Measurements from ENCODE around the gene NDUFB2. TPM values are rescaled to one million over a fixed set of nuclear protein-coding genes. Genes with fewer than 3 reads are reported as not detected.

The NDUFB2 gene
- 267 and 1,003 TPM in 2 replicates for total RNA-seq
- 391 and 693 TPM in 2 replicates for polyA plus RNA-seq

DNA sequence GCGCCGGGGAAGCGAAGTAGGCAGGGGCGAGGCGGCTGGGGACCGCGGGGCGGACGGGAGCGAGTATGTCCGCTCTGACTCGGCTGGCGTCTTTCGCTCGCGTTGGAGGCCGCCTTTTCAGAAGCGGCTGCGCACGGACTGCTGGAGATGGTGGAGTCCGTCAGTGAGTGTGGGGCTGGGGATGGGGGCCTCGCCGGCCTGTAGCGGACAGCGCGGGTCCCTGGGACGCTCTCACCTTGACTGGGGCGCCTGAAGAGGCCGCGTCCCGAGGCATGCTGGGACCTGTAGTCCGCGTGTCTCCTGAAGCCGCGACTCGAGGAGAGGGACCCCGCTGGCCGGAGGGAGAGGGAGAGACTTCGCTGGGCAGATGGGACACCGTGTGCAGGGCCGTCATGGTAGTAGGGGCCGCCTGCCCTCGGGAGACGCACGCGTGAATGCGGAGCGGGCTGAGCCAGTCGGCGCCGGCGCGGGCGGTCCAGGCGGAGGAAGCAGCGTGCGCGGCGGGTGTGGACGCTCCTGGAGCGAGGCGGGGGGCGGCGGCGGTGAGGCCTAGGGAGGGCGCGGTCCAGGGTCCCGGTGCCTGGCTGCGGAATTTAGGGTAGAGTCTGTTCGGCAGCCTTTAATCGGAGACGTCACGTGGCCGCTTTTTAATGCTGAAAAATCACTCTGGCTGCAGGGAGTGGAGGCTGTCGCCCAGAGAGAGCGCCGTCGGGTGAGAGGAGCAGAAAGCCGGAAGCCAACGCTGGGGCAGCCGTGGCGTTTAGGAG, at the start of gene NDUFB2:
NDUFB2 (plus strand) TSS at position 29 of the 767 bp plus-strand sequence; CDS start at position 66, 37 bp downstream.
- Histone ChIP-seq H3K4me1 (ENCODE audit: low read depth) (peaks cover 8% of the 10 kb centered on the region), H3K4me3 (peak within 1 kb of the TSS; percentile 72), H3K36me3 (no peaks in the 10 kb centered on the region), H3K27ac (peak within 1 kb of the TSS; percentile 94), H3K27me3 (no peaks in the 10 kb centered on the region), H3K9me3 (ENCODE audit: low read depth) (no peaks in the 10 kb centered on the region)
- TF ChIP-seq, protein P1, sequence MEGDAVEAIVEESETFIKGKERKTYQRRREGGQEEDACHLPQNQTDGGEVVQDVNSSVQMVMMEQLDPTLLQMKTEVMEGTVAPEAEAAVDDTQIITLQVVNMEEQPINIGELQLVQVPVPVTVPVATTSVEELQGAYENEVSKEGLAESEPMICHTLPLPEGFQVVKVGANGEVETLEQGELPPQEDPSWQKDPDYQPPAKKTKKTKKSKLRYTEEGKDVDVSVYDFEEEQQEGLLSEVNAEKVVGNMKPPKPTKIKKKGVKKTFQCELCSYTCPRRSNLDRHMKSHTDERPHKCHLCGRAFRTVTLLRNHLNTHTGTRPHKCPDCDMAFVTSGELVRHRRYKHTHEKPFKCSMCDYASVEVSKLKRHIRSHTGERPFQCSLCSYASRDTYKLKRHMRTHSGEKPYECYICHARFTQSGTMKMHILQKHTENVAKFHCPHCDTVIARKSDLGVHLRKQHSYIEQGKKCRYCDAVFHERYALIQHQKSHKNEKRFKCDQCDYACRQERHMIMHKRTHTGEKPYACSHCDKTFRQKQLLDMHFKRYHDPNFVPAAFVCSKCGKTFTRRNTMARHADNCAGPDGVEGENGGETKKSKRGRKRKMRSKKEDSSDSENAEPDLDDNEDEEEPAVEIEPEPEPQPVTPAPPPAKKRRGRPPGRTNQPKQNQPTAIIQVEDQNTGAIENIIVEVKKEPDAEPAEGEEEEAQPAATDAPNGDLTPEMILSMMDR (IDR thresholded peaks at IDR 0.05; ENCODE audit: low read depth, low read length) = no peak
- DNase-seq (ENCODE audit: low read depth in 1 of 2, low spot score in 1 of 2) = peak; percentile 84 to 87

DNA sequence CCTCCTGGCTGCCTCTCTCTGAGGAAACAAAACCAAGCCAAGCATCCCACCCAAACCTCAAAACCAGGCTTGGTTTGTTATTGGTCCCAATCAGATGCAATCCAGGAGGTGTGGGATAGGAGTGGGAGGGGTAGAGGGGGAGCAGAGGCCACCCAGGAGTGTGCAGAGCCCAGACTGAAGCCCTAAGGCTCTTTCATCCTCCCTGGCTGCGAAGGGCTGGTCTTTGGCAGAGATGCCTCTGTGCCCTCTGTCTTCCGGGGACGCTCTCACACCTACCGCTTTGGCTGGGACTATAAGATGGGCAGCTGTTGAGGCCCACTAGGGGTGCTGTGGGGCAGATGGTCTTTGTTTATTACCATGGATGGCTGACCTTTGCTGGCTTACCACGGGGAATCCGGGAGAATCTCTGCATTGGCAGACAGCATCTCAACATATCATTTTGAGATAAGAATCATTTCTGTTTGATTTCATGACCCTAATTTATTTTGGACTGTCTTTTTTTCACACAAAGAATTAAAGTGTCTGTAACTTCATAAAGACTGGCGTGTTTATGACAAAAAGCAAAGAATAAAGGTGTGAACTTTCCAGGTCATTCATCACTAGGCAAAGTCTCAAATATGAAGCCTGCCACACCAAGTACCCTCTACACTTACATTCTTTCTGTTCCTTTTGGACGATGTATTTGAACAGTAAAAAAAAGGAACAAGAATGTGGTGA, 49.4 kb upstream of the NDUFB2 start:
- Histone ChIP-seq H3K27me3 (no peaks in the 10 kb centered on the region), H3K4me1 (ENCODE audit: low read depth) (no peaks in the 10 kb centered on the region), H3K27ac (no peak overlapping the region), H3K9me3 (ENCODE audit: low read depth) (no peaks in the 10 kb centered on the region), H3K36me3 (no peaks in the 10 kb centered on the region), H3K4me3 (no peak overlapping the region)
- TF ChIP-seq, protein P1 (IDR thresholded peaks at IDR 0.05; ENCODE audit: low read depth, low read length) = peak; percentile 66
- peak; percentile 32 to 64 for DNase-seq (ENCODE audit: low read depth in 1 of 2, low spot score in 1 of 2)

DNA sequence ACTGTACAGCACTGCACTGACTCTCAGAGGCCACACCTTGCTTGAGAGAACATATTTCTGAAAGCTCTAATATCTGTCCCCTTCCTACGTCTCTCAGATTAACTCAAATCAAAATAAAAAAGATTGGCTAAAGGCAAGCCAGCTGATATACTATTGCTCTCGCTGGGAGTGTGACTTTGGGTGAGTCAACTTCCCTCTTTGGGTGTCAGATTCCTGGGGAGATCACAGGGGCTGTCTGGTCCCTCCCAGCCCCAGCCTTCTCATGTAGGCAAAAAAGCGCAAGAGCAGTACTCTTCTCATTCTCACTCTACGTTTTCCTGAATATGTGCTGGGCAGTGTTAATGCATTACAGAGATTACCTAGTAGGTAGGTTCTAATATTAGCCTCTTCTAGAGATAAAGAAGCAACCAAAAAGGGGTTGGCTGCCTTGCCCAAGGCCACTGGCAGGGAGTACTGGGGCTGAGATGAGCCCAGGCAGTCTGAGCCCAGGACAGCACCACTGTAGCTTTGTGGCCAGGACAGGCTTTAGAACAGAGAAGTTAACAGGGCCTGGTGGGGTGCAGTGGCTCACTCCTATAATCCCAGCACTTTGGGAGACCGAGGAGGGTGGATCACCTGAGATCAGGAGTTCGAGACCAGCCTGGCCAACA, 46.8 kb upstream of the NDUFB2 start:
- H3K9me3 ChIP-seq (ENCODE audit: low read depth) = no peaks in the 10 kb centered on the region
- no peak overlapping the region for H3K27ac ChIP-seq
- no peak for DNase-seq (ENCODE audit: low read depth in 1 of 2, low spot score in 1 of 2)
- no peaks in the 10 kb centered on the region for H3K27me3 ChIP-seq
- no peaks in the 10 kb centered on the region for H3K4me1 ChIP-seq (ENCODE audit: low read depth)
- H3K4me3 ChIP-seq = no peak overlapping the region
- H3K36me3 ChIP-seq = no peaks in the 10 kb centered on the region
- TF ChIP-seq, protein P1 (IDR thresholded peaks at IDR 0.05; ENCODE audit: low read depth, low read length) = no peak

DNA sequence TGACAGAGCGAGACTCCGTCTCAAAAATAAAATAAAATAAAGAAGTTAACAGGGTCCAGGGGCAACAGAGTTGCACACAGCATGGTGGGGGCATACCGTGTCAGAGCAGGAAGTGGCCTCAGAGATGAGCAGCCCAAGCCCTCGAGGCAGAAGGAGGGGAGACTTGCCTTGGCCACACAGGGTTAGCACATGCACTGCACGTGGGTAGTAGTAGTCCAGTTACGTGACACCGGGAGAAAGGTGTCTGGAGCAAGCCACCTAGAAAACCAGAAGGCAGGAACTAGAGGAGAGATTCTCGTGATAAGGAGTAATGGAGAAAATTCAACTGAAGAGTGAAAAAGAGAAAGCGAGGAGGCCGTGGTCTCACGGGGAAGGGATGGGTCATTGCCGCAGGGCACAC, 46.1 kb upstream of the NDUFB2 start:
- H3K36me3 ChIP-seq = no peaks in the 10 kb centered on the region
- TF ChIP-seq, protein P1 (IDR thresholded peaks at IDR 0.05; ENCODE audit: low read depth, low read length) = no peak
- no peaks in the 10 kb centered on the region for H3K27me3 ChIP-seq
- no peak overlapping the region for H3K4me3 ChIP-seq
- H3K27ac ChIP-seq = no peak overlapping the region
- DNase-seq (ENCODE audit: low read depth in 1 of 2, low spot score in 1 of 2) = no peak
- H3K4me1 ChIP-seq (ENCODE audit: low read depth) = no peaks in the 10 kb centered on the region
- no peaks in the 10 kb centered on the region for H3K9me3 ChIP-seq (ENCODE audit: low read depth)

DNA sequence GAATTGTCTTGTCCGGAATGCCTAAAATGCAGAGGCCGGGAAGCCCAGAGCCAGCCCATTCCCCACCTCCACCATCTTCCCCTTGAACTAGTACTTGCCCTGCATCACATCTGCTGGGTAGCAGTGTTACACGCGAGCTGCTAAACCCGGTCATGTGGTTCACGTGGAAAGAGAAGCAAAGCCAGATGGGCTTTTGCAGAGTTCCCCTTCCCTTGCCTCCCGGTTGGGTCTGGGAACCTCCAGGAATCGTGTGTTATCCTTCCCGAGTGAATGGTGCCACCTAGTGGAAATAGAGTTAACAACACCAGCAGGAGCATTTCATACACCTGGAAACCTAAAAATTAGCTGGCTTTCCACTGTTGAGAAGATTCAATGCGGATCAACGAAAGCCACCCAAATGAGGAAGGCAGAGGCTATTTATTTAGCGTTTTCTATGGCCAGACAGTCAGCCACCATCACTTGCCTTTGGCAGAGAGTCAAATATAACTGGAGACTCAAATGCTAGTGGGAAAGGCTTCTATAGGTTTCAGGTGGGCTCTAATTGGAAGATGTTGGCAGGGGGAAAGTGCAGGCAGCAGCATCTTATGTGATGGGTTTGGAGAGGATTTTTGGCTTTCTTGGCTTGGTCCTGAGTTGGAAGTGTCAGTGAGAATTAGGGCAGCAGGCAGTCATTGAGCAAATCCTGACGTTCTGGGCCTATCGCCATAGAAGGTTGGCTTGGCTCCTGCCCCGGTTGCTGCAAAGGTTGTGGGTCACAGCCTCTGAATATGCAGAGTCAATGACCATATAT, 43.0 kb upstream of the NDUFB2 start:
- Histone ChIP-seq H3K27ac (no peak overlapping the region), H3K9me3 (ENCODE audit: low read depth) (no peaks in the 10 kb centered on the region), H3K36me3 (no peaks in the 10 kb centered on the region), H3K4me3 (no peak overlapping the region), H3K4me1 (ENCODE audit: low read depth) (peaks cover 9% of the 10 kb centered on the region), H3K27me3 (no peaks in the 10 kb centered on the region)
- TF ChIP-seq, protein P1 (IDR thresholded peaks at IDR 0.05; ENCODE audit: low read depth, low read length) = peak; percentile 80
- DNase-seq (ENCODE audit: low read depth in 1 of 2, low spot score in 1 of 2) = peak; percentile 86 to 87
